HepG2 (cell line): ENCODE data around the gene MTHFR. TPM values are rescaled to one million over a fixed set of nuclear protein-coding genes. Genes with fewer than 3 reads are reported as not detected.

ENCODE experiments used
- AHR ChIP-seq: IDR thresholded peaks from 2 replicates; pipeline ENCODE4 v1.6.1; 2018; ENCODE audit warnings: missing genetic modification reagents, missing compliant biosample characterization
- EED ChIP-seq: sonication (generic); formaldehyde crosslinking; IDR thresholded peaks from 2 replicates; pipeline ENCODE4 v1.5.0; 2020; ENCODE audit warnings: mild to moderate bottlenecking, missing genetic modification reagents
- EP300 ChIP-seq, 3 experiments: sonication (generic) in 1 of 3; formaldehyde crosslinking in 1 of 3; IDR thresholded peaks; 2 replicates each; pipeline versions ENCODE4 v1.5.1 to v1.6.1; 2011 to 2020; ENCODE audit warnings: low read depth in 2 of 3, low read length in 2 of 3, borderline replicate concordance in 1 of 3, improper control_type of control experiment in 1 of 3, mild to moderate bottlenecking in 1 of 3, missing genetic modification reagents in 1 of 3, moderate library complexity in 1 of 3
- IRF2 ChIP-seq: IDR thresholded peaks from 2 replicates; pipeline ENCODE4 v1.6.1; 2018; ENCODE audit warnings: missing genetic modification reagents, missing compliant biosample characterization
- MIXL1 ChIP-seq: IDR thresholded peaks from 2 replicates; pipeline ENCODE4 v1.6.1; 2016
- MTA1 ChIP-seq: sonication (generic); formaldehyde crosslinking; IDR thresholded peaks from 2 replicates; pipeline ENCODE4 v1.4.0; 2020; ENCODE audit warnings: missing genetic modification reagents, mild to moderate bottlenecking, borderline replicate concordance
- NCOA2 ChIP-seq: sonication (generic); formaldehyde crosslinking; IDR thresholded peaks from 2 replicates; pipeline ENCODE4 v1.8.0; 2022; ENCODE audit warnings: inconsistent platforms
- PHF5A ChIP-seq: IDR thresholded peaks from one replicate; pipeline ENCODE4 v1.6.1; 2018; ENCODE audit warnings: low read depth, missing genetic modification reagents; ENCODE audit not compliant: unreplicated experiment
- SPEN ChIP-seq: sonication (generic); formaldehyde crosslinking; IDR thresholded peaks from 2 replicates; pipeline ENCODE4 v1.5.1; 2020; ENCODE audit warnings: low read depth, mild to moderate bottlenecking, missing genetic modification reagents
- U2AF1 ChIP-seq: fragments of 200-400 bp; formaldehyde crosslinking; optimal IDR thresholded peaks from 2 replicates; pipeline ENCODE3; 2017; ENCODE audit warnings: mild to moderate bottlenecking, low read depth, low read length
- ZNF20 ChIP-seq: sonication (generic); formaldehyde crosslinking; IDR thresholded peaks from 2 replicates; pipeline ENCODE4 v1.4.0; 2020; ENCODE audit warnings: mild to moderate bottlenecking, moderate library complexity, missing genetic modification reagents
- ZNF549 ChIP-seq: sonication (generic); formaldehyde crosslinking; IDR thresholded peaks from 2 replicates; pipeline ENCODE4 v1.5.0; 2020; ENCODE audit warnings: missing genetic modification reagents
- ZNF747 ChIP-seq: sonication (generic); formaldehyde crosslinking; IDR thresholded peaks from 2 replicates; pipeline ENCODE4 v1.8.1; 2023; ENCODE audit warnings: missing genetic modification reagents, mild to moderate bottlenecking, borderline replicate concordance
- polyA plus RNA-seq, 8 experiments: library from polyadenylated mRNA; depleted of rRNA in 3 of 8; stranded (reverse) in 7 of 8; unstranded in 1 of 8; fragments of >200 nt; fragmentation: Illumina TruSeq in 4 of 8; extraction: Trizol in 4 of 8; gene quantifications; 2 replicates each; pipeline versions ENCODE4 v1.2.1 to v1.2.3, GENCODE V29; 2011 to 2016; ENCODE audit warnings: low read depth in 4 of 8, missing spikeins in 1 of 8, mixed read lengths in 1 of 8; ENCODE audit not compliant: insufficient read depth in 1 of 8
- total RNA-seq, 5 experiments: library from RNA; depleted of rRNA; stranded (reverse); fragments of >200 nt; fragmentation: Illumina TruSeq; extraction: Trizol; gene quantifications; 2 replicates each; pipeline ENCODE4 v1.2.3, GENCODE V29; 2016; ENCODE audit warnings: low read depth in 1 of 5
- TF ChIP-seq, protein P1 (sequence below): sonication (generic); formaldehyde crosslinking; IDR thresholded peaks from 2 replicates; pipeline ENCODE4; 2020; ENCODE audit warnings: missing genetic modification reagents, mild to moderate bottlenecking, borderline replicate concordance
- TF ChIP-seq, protein P2 (sequence below): IDR thresholded peaks from 2 replicates; pipeline ENCODE4 v1.6.1; 2016; ENCODE audit warnings: missing compliant biosample characterization, missing genetic modification reagents, borderline replicate concordance
- TF ChIP-seq, protein P3 (sequence below): IDR thresholded peaks from 2 replicates; pipeline ENCODE4 v1.6.1; 2016; ENCODE audit warnings: mild to moderate bottlenecking, missing biosample characterization, missing genetic modification reagents
- TF ChIP-seq, protein P4 (sequence below): sonication (generic); formaldehyde crosslinking; IDR thresholded peaks from 2 replicates; pipeline ENCODE4 v1.5.0; 2020; ENCODE audit warnings: missing genetic modification reagents
- TF ChIP-seq, protein P5 (sequence below): sonication (generic); formaldehyde crosslinking; IDR thresholded peaks from 2 replicates; pipeline ENCODE4 v1.4.0; 2020; ENCODE audit warnings: mild to moderate bottlenecking, missing genetic modification reagents
- TF ChIP-seq, protein P6 (sequence below): sonication (generic); formaldehyde crosslinking; IDR thresholded peaks from 2 replicates; pipeline ENCODE4 v1.8.1; 2022; ENCODE audit warnings: mild to moderate bottlenecking, missing genetic modification reagents

MTHFR gene
- total and polyA plus RNA-seq, 2 of the 13 experiments (the other 11 are each of a cell fraction or from before 2014, with no cell fraction given) = 3.8 to 8.2 TPM

DNA sequence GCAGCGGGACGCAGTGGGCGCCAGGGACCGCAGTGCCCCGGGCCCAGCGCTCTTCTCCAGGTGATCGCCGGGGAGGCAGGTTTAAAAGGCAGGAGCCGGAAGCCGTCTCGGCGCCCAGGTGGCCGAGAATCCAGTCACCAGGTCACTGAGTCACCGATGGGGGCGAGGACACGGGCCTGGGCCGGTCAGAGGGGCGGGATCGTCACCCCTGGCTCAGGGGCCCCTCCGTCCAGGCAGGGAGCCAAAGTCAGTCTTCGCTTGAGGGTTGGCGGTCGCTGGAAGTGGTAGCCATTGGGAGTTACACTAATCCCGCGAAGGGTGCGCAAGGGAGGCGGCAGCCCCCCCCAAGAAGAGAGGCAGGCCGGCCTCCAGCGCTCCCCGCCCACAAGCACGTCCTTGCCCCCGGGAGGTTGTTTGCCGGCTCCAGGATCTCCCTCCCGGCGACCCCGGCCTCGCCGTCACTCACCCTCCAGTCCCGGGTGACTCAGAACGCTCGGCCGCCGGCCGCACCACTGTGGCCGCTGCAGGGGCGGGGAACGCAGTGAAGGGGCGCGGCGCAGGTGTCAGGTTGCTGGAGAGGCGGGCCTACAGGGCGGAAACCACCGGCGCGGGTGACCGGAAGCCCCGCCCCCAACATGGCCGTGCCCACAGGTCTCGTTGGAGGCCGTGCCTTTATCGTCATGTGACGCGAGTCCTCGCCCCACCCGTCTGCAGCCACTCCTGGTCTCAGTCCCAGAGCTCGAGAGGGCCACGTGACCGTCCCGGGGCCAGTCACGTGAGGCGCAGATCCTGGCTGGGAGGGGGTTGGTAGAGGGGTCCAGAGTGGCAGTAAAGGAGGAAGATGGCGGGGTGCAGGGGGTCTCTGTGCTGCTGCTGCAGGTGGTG lies at the start of gene MTHFR, which contains the start of gene CLCN6 (continued):
- TF ChIP-seq, protein P1, sequence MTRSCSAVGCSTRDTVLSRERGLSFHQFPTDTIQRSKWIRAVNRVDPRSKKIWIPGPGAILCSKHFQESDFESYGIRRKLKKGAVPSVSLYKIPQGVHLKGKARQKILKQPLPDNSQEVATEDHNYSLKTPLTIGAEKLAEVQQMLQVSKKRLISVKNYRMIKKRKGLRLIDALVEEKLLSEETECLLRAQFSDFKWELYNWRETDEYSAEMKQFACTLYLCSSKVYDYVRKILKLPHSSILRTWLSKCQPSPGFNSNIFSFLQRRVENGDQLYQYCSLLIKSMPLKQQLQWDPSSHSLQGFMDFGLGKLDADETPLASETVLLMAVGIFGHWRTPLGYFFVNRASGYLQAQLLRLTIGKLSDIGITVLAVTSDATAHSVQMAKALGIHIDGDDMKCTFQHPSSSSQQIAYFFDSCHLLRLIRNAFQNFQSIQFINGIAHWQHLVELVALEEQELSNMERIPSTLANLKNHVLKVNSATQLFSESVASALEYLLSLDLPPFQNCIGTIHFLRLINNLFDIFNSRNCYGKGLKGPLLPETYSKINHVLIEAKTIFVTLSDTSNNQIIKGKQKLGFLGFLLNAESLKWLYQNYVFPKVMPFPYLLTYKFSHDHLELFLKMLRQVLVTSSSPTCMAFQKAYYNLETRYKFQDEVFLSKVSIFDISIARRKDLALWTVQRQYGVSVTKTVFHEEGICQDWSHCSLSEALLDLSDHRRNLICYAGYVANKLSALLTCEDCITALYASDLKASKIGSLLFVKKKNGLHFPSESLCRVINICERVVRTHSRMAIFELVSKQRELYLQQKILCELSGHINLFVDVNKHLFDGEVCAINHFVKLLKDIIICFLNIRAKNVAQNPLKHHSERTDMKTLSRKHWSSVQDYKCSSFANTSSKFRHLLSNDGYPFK (CRISPR knock-in tag) = peak; percentile 98
- TF ChIP-seq U2AF1 (peak; percentile 62), PHF5A (CRISPR knock-in tag) (peak; percentile 15), IRF2 (CRISPR knock-in tag) (peak; percentile 44; the same call in 1 of the 2 replicates), ZNF549 (CRISPR knock-in tag) (no peak), ZNF20 (CRISPR knock-in tag) (no peak), AHR (CRISPR knock-in tag) (no peak; the same call in 1 of the 2 replicates), SPEN (CRISPR knock-in tag) (peak; percentile 76), MTA1 (CRISPR knock-in tag) (0 out of 2 replicates have a peak, but pooled peaks have one; percentile 83), ZNF747 (CRISPR knock-in tag) (peak; percentile 75; the same call in 1 of the 2 replicates), EED (peak; percentile 3; the same call in 1 of the 2 replicates), MIXL1 (CRISPR knock-in tag) (0 out of 2 replicates have a peak, but pooled peaks have one; percentile 30), NCOA2 (CRISPR knock-in tag) (peak; percentile 31; the same call in 1 of the 2 replicates), EP300 (IDR thresholded peaks at IDR 0.05; ENCODE audit: low read depth in 2 of 2, low read length in 2 of 2) (peak in 1 of 2 experiments; percentile 48; a peak in 1 of 4 replicates), EP300 (CRISPR knock-in tag; IDR thresholded peaks at IDR 0.05; ENCODE audit: borderline replicate concordance) (peak; percentile 40; the same call in 1 of the 2 replicates)
- TF ChIP-seq, protein P2, sequence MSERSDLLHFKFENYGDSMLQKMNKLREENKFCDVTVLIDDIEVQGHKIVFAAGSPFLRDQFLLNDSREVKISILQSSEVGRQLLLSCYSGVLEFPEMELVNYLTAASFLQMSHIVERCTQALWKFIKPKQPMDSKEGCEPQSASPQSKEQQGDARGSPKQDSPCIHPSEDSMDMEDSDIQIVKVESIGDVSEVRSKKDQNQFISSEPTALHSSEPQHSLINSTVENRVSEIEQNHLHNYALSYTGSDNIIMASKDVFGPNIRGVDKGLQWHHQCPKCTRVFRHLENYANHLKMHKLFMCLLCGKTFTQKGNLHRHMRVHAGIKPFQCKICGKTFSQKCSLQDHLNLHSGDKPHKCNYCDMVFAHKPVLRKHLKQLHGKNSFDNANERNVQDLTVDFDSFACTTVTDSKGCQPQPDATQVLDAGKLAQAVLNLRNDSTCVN (CRISPR knock-in tag) = peak; percentile 13; the same call in 1 of the 2 replicates
- TF ChIP-seq, protein P3, sequence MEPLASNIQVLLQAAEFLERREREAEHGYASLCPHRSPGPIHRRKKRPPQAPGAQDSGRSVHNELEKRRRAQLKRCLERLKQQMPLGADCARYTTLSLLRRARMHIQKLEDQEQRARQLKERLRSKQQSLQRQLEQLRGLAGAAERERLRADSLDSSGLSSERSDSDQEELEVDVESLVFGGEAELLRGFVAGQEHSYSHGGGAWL (CRISPR knock-in tag) = peak; percentile 68; the same call in 1 of the 2 replicates
- TF ChIP-seq, protein P4, sequence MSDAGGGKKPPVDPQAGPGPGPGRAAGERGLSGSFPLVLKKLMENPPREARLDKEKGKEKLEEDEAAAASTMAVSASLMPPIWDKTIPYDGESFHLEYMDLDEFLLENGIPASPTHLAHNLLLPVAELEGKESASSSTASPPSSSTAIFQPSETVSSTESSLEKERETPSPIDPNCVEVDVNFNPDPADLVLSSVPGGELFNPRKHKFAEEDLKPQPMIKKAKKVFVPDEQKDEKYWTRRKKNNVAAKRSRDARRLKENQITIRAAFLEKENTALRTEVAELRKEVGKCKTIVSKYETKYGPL (CRISPR knock-in tag) = 0 out of 2 replicates have a peak, but pooled peaks have one; percentile 15
- TF ChIP-seq, protein P5, sequence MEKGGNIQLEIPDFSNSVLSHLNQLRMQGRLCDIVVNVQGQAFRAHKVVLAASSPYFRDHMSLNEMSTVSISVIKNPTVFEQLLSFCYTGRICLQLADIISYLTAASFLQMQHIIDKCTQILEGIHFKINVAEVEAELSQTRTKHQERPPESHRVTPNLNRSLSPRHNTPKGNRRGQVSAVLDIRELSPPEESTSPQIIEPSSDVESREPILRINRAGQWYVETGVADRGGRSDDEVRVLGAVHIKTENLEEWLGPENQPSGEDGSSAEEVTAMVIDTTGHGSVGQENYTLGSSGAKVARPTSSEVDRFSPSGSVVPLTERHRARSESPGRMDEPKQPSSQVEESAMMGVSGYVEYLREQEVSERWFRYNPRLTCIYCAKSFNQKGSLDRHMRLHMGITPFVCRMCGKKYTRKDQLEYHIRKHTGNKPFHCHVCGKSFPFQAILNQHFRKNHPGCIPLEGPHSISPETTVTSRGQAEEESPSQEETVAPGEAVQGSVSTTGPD (CRISPR knock-in tag) = no peak
- TF ChIP-seq, protein P6, sequence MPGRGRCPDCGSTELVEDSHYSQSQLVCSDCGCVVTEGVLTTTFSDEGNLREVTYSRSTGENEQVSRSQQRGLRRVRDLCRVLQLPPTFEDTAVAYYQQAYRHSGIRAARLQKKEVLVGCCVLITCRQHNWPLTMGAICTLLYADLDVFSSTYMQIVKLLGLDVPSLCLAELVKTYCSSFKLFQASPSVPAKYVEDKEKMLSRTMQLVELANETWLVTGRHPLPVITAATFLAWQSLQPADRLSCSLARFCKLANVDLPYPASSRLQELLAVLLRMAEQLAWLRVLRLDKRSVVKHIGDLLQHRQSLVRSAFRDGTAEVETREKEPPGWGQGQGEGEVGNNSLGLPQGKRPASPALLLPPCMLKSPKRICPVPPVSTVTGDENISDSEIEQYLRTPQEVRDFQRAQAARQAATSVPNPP (CRISPR knock-in tag) = peak; percentile 54; the same call in 1 of the 2 replicates
